ENCODE measurements around the gene AOPEP. TPM values are rescaled to one million over a fixed set of nuclear protein-coding genes. Genes with fewer than 3 reads are reported as not detected.

The AOPEP gene
- total and polyA plus RNA-seq, 2 donors (not counting 1 experiment from before 2014, with no cell fraction given): 66.1 to 94.1 TPM

- no peaks in the 10 kb centered on the region for H4K20me1 ChIP-seq (ENCODE audit: control insufficient read depth, extremely low read depth, insufficient read depth, low read length)
- H3K27ac ChIP-seq (ENCODE audit: insufficient read depth, low read length): no peak overlapping the region
- H2AFZ ChIP-seq (ENCODE audit: low read length): no peak overlapping the region
- no peaks in the 10 kb centered on the region for H3K36me3 ChIP-seq (ENCODE audit: control insufficient read depth, insufficient read depth, low read length)
- TF ChIP-seq, protein P1, sequence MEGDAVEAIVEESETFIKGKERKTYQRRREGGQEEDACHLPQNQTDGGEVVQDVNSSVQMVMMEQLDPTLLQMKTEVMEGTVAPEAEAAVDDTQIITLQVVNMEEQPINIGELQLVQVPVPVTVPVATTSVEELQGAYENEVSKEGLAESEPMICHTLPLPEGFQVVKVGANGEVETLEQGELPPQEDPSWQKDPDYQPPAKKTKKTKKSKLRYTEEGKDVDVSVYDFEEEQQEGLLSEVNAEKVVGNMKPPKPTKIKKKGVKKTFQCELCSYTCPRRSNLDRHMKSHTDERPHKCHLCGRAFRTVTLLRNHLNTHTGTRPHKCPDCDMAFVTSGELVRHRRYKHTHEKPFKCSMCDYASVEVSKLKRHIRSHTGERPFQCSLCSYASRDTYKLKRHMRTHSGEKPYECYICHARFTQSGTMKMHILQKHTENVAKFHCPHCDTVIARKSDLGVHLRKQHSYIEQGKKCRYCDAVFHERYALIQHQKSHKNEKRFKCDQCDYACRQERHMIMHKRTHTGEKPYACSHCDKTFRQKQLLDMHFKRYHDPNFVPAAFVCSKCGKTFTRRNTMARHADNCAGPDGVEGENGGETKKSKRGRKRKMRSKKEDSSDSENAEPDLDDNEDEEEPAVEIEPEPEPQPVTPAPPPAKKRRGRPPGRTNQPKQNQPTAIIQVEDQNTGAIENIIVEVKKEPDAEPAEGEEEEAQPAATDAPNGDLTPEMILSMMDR (conservative IDR thresholded peaks at IDR 0.05 in 1 of 2, IDR thresholded peaks at IDR 0.05 in 1 of 2; ENCODE audit: low read depth in 1 of 2, low read length in 2 of 2): no peak
- no peak for TF ChIP-seq EZH2 (IDR thresholded peaks at IDR 0.05; ENCODE audit: low read length, missing control alignments)
- H3K4me1 ChIP-seq (ENCODE audit: control insufficient read depth, extremely low read depth, insufficient read depth, low read length): peaks cover 29% of the 10 kb centered on the region
- no peaks in the 10 kb centered on the region for H3K27me3 ChIP-seq (ENCODE audit: control insufficient read depth, insufficient read depth, low read length)
- no peak for DNase-seq (ENCODE audit: low read depth in 2 of 2)
- H3K4me3 ChIP-seq (replicated peaks in 1 of 4; ENCODE audit: control extremely low read depth in 1 of 4, insufficient read depth in 1 of 4, low read depth in 3 of 4, low read length in 4 of 4): no peak overlapping the region
- no peaks in the 10 kb centered on the region for H3K79me2 ChIP-seq (ENCODE audit: control insufficient read depth, insufficient read depth, low read length)
- no peak overlapping the region for H3K4me2 ChIP-seq (ENCODE audit: extremely low read depth, insufficient read depth, low read length)
- no peaks in the 10 kb centered on the region for H3K9me3 ChIP-seq (ENCODE audit: control insufficient read depth, insufficient read depth, low read depth, low read length)
- H3K9ac ChIP-seq (ENCODE audit: insufficient read depth, low read length): no peak overlapping the region
Measured at GRCh38 chr9:94918038-94918753, 191.7 kb downstream of the AOPEP start.

- Histone ChIP-seq H2AFZ (ENCODE audit: low read length) (no peak overlapping the region), H3K9ac (ENCODE audit: insufficient read depth, low read length) (no peak overlapping the region), H3K79me2 (ENCODE audit: control insufficient read depth, insufficient read depth, low read length) (no peaks in the 10 kb centered on the region), H3K27ac (ENCODE audit: insufficient read depth, low read length) (peak overlapping the region; percentile 68), H3K4me2 (ENCODE audit: extremely low read depth, insufficient read depth, low read length) (peak overlapping the region; percentile 66), H3K27me3 (ENCODE audit: control insufficient read depth, insufficient read depth, low read length) (no peaks in the 10 kb centered on the region), H3K4me3 (replicated peaks in 1 of 4; ENCODE audit: control extremely low read depth in 1 of 4, insufficient read depth in 1 of 4, low read depth in 3 of 4, low read length in 4 of 4) (no peak overlapping the region), H4K20me1 (ENCODE audit: control insufficient read depth, extremely low read depth, insufficient read depth, low read length) (no peaks in the 10 kb centered on the region), H3K36me3 (ENCODE audit: control insufficient read depth, insufficient read depth, low read length) (no peaks in the 10 kb centered on the region), H3K9me3 (ENCODE audit: control insufficient read depth, insufficient read depth, low read depth, low read length) (no peaks in the 10 kb centered on the region), H3K4me1 (ENCODE audit: control insufficient read depth, extremely low read depth, insufficient read depth, low read length) (peaks cover 29% of the 10 kb centered on the region)
- DNase-seq (ENCODE audit: low read depth in 2 of 2): peak; percentile 36 to 87
- TF ChIP-seq, protein P1 (conservative IDR thresholded peaks at IDR 0.05 in 1 of 2, IDR thresholded peaks at IDR 0.05 in 1 of 2; ENCODE audit: low read depth in 1 of 2, low read length in 2 of 2): no peak
- no peak for TF ChIP-seq EZH2 (IDR thresholded peaks at IDR 0.05; ENCODE audit: low read length, missing control alignments)
Measured at GRCh38 chr9:94919376-94920098, 193.0 kb downstream of the AOPEP start.

- TF ChIP-seq, protein P1 (conservative IDR thresholded peaks at IDR 0.05 in 1 of 2, IDR thresholded peaks at IDR 0.05 in 1 of 2; ENCODE audit: low read depth in 1 of 2, low read length in 2 of 2): no peak
- no peak for TF ChIP-seq EZH2 (IDR thresholded peaks at IDR 0.05; ENCODE audit: low read length, missing control alignments)
- H4K20me1 ChIP-seq (ENCODE audit: control insufficient read depth, extremely low read depth, insufficient read depth, low read length): no peaks in the 10 kb centered on the region
- peak overlapping the region; percentile 91 for H3K27ac ChIP-seq (ENCODE audit: insufficient read depth, low read length)
- H3K36me3 ChIP-seq (ENCODE audit: control insufficient read depth, insufficient read depth, low read length): no peaks in the 10 kb centered on the region
- no peaks in the 10 kb centered on the region for H3K79me2 ChIP-seq (ENCODE audit: control insufficient read depth, insufficient read depth, low read length)
- H3K9ac ChIP-seq (ENCODE audit: insufficient read depth, low read length): peak overlapping the region; percentile 4
- no peaks in the 10 kb centered on the region for H3K9me3 ChIP-seq (ENCODE audit: control insufficient read depth, insufficient read depth, low read depth, low read length)
- H3K27me3 ChIP-seq (ENCODE audit: control insufficient read depth, insufficient read depth, low read length): no peaks in the 10 kb centered on the region
- H3K4me3 ChIP-seq (replicated peaks in 1 of 4; ENCODE audit: control extremely low read depth in 1 of 4, insufficient read depth in 1 of 4, low read depth in 3 of 4, low read length in 4 of 4): peak overlapping the region in 1 of 4 experiments; percentile 17
- peaks cover 25% of the 10 kb centered on the region for H3K4me1 ChIP-seq (ENCODE audit: control insufficient read depth, extremely low read depth, insufficient read depth, low read length)
- peak; percentile 72 to 74 for DNase-seq (ENCODE audit: low read depth in 2 of 2)
- no peak overlapping the region for H2AFZ ChIP-seq (ENCODE audit: low read length)
- peak overlapping the region; percentile 38 for H3K4me2 ChIP-seq (ENCODE audit: extremely low read depth, insufficient read depth, low read length)
Measured at GRCh38 chr9:94920420-94921091, 194.1 kb downstream of the AOPEP start.
